Bronchial smooth muscle cell (primary cell): ENCODE results near the gene CBR3. TPM values are rescaled to one million over a fixed set of nuclear protein-coding genes. Genes with fewer than 3 reads are reported as not detected.

Experiments
- total RNA-seq: library from RNA; depleted of rRNA; stranded (reverse); fragments of >200 nt; gene quantifications from 2 replicates; pipeline ENCODE4 v1.2.1, GENCODE V29; 2014

Gene CBR3
- total RNA-seq, result 21.6 and 52.6 TPM in 2 replicates

DNA sequence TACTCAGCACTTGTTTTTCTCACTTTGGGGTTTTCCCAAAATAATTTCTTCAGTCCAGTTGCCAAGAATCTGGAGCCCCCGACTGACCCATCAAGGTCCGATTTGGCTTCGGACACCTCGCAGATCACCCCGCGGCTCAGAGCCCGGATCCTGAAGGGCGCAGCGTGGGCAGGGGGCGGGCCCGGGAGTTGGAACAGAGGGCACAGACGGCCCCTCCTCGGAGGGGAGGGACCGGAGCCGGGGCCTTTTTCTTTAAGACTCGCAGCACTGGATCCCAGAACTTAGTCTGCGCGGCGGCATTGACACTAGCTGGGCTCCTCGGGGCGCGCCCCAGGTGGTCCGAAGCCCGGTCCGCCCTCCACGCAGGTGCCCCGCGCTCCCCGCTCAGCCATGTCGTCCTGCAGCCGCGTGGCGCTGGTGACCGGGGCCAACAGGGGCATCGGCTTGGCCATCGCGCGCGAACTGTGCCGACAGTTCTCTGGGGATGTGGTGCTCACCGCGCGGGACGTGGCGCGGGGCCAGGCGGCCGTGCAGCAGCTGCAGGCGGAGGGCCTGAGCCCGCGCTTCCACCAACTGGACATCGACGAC, at the start of gene CBR3:
Gene CBR3 (plus strand): TSS at position 277 of the 588 bp plus-strand sequence. CDS start 114 bp downstream, at position 391.

DNA sequence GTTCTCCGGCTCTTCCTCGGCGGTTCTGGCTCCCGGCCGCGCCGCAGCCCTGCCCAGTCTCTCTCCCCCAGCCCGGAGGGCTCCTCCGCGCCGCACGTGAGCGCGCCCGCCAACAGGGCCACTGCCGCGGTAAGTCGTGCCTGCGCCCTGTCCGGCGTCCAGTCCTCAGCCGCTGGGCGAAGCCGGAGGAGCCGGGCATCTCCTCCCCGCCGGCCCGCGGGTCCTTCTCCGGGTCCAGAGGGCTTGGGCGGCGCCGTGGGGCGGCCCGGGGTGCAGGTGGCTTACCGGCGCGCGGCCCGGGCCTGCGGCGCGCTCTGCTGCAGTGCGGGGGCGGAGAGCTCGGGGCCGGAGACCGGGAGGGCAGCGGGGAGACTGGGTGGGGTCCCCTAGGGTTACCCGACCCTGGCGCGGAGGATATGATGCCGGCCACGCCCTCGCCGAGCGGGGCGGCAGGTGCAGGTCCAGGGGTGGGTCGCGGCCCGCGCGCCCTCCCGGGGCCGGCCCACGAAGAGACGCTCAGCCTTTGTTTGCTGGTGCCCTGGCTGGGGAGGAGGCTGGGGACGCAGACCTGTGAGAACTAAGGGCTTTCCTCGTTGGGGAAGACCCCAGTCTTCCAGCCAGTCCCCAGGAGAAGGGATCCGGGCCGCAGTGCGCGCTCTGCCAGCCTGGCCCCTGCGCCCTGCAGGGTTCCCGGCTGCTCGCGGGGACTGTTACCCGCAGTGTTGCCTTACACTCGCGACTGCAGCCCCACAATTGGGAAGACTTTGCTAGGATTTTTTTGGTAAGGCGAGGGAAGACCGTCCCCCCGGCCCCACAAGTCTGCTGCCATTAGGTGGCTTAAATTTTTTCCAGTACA, 22.2 kb downstream of the CBR3 start, which contains the start of gene DOP1B:
Gene DOP1B (plus strand): TSS at position 10 of the 856 bp plus-strand sequence. CDS start 7,910 bp downstream, outside the sequence.

Other genes with a start within 250 kb of the CBR3 start
- 10.5 and 10.7 TPM in 2 replicates for gene SETD4, start 74.6 kb upstream of the CBR3 start, total RNA-seq
- 144 and 179 TPM in 2 replicates for gene CBR1, start 65.1 kb upstream of the CBR3 start, total RNA-seq
- 2.1 and 2.5 TPM in 2 replicates for gene DOP1B, start 21.7 kb downstream of the CBR3 start, total RNA-seq
- 29.8 and 34.8 TPM in 2 replicates for gene MORC3, start 185.1 kb downstream of the CBR3 start, total RNA-seq